ENCODE measurements around the gene APLP1.

DNA sequence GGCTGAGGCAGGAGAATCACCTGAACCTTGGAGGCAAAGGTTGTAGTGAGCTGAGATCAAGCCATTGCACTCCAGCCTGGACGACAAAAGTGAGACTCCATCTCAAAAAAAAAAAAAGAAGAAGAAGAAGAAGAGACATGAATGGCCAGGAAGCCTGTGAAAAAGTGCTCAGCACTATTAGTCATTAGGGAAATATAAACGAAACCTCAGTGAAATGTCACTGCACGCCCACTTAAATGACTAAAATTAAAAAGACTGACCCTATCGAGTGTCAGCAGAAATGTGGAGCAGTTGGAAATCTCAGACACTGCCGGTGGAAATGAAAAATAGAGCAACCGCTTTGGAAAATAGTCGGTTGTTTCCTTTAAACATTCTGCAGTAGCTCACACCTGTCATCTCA is 45.2 kb downstream of the APLP1 start:
- TF ChIP-seq YY1 (IDR thresholded peaks at IDR 0.05) = no peak
- TF ChIP-seq, protein P1, sequence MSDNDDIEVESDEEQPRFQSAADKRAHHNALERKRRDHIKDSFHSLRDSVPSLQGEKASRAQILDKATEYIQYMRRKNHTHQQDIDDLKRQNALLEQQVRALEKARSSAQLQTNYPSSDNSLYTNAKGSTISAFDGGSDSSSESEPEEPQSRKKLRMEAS (IDR thresholded peaks at IDR 0.05) = no peak
- no peak for TF ChIP-seq JUND (IDR thresholded peaks at IDR 0.05)
- TF ChIP-seq, protein P2, sequence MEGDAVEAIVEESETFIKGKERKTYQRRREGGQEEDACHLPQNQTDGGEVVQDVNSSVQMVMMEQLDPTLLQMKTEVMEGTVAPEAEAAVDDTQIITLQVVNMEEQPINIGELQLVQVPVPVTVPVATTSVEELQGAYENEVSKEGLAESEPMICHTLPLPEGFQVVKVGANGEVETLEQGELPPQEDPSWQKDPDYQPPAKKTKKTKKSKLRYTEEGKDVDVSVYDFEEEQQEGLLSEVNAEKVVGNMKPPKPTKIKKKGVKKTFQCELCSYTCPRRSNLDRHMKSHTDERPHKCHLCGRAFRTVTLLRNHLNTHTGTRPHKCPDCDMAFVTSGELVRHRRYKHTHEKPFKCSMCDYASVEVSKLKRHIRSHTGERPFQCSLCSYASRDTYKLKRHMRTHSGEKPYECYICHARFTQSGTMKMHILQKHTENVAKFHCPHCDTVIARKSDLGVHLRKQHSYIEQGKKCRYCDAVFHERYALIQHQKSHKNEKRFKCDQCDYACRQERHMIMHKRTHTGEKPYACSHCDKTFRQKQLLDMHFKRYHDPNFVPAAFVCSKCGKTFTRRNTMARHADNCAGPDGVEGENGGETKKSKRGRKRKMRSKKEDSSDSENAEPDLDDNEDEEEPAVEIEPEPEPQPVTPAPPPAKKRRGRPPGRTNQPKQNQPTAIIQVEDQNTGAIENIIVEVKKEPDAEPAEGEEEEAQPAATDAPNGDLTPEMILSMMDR (IDR thresholded peaks at IDR 0.05; ENCODE audit: low read depth, low read length, missing input control) = no peak
- TF ChIP-seq RXRA (IDR thresholded peaks at IDR 0.05) = no peak

Data from liver (tissue), 3 donors.